Hematopoietic multipotent progenitor cell treated with erythropoietin and hydrocortisone succinate and interleukin-3 and kit ligand, for 17 days (in vitro differentiated cells): ENCODE measurements around the gene LRTM2.
A peak's percentile ranks its signal among the peaks of the same experiment; 100 is the strongest.

ENCODE experiments used
- DNase-seq: peaks from one replicate; pipeline ENCODE4 v3.0.0-alpha.2; 2015; ENCODE audit warnings: low spot score

LRTM2 gene

DNA sequence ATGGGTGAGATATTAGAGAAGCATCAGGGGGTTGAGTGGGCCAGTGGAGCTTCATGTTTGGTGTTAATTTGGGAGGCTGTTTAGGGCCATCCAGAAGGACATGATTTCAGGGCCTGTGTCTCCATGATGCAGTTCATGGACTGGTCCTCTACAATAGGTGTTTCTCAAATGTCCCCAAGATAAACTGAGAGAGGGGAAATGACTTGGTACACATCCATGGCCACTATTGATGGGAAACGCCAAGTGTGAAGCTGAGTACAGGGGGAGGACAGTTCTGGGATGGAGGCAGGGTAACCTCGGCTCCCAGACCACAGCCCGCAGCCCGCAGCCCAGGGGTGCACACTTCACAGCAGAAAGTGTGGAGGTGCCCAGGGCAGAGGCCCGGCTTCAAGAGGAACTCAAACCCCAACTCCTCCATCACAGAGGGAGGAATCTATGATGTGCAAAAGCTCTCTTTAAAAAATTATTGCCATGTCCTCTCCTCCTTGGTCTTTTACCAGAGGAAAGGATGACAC lies 64.8 kb downstream of the LRTM2 start:
- no peak for DNase-seq

DNA sequence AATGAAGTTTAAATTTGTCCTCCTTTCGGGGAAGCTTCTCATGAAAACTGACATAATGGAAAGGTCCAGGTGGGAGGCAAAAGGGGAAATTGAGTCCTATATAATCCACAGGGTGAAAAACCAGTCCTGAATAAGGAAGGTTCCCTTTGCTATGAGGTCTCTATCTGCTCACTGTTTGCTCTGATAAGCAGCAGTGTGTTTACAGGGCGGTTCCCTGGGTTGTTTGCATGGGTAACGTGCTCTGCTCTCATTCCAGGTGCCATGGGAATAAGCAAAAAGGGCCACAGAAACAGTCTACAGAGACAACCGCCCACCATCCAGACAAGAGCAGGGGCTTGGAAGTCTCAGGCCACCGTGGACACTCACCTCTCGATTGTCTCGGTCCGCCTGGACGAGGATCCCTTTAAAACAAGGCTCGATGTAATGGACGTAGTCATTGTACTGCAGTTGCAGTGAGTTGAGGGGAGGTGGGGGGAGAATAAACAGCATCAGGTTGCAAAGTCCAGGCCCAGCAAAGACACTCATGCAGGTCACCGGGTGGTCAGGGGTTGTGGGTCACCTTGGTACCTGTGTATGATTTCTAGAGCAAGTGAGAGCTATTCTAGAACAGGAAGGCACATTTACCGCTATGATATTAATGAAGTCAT lies 65.4 kb downstream of the LRTM2 start:
- DNase-seq: peak; percentile 47
